Esophagus muscularis mucosa (tissue), 4 donors: ENCODE results near the gene PCDHGA7.

Source experiments
- EP300 ChIP-seq: sonication (generic); formaldehyde crosslinking; IDR thresholded peaks from one replicate; pipeline ENCODE4 v1.6.1; 2017; ENCODE audit warnings: antibody characterized with exemption
- POLR2A ChIP-seq: fragments of 450-650 bp; IDR thresholded peaks from one replicate; pipeline ENCODE4 v1.6.1; 2017; ENCODE audit warnings: antibody characterized with exemption, moderate library complexity, mild to moderate bottlenecking, low read depth
- POLR2AphosphoS5 ChIP-seq, 2 donors: sonication (generic); formaldehyde crosslinking; IDR thresholded peaks; one replicate each; pipeline ENCODE4 v1.6.1; 2017; ENCODE audit warnings: antibody characterized with exemption in 2 of 2
- TF ChIP-seq, protein P1 (sequence below), 3 experiments: fragments of 200-600 bp in 2 of 3; fragments of 450-650 bp in 1 of 3; sonication (generic) in 2 of 3; IDR thresholded peaks; one replicate each; pipeline ENCODE4 v1.5.1; 2017 to 2019; ENCODE audit warnings: antibody characterized with exemption in 3 of 3, mild to moderate bottlenecking in 2 of 3, moderate library complexity in 1 of 3

DNA sequence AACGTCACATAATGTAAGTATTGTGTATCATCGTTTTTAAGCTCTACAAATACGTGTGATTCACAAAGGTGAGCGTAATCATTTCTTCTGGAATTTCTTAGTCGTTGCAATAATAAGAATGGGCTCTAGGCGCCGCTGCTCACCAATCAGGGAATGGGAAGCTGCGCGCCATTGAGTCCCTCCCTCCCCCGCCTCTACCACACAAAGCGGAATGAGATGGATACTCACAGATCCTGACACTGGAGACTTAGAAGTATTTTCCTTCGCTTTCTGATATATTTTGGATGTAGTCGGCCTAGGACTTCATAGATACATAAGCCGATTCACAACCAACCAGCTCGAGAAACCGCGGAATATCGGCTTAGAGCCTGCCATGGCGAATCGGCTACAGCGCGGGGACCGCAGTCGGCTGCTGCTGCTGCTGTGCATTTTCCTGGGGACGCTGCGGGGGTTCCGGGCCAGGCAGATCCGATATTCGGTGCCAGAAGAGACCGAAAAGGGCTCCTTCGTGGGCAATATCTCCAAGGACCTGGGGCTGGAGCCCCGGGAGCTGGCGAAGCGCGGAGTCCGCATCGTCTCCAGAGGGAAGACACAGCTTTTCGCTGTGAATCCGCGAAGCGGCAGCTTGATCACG is 38.4 kb downstream of the PCDHGA7 start, which contains the start of gene PCDHGA11:
- TF ChIP-seq, protein P1, sequence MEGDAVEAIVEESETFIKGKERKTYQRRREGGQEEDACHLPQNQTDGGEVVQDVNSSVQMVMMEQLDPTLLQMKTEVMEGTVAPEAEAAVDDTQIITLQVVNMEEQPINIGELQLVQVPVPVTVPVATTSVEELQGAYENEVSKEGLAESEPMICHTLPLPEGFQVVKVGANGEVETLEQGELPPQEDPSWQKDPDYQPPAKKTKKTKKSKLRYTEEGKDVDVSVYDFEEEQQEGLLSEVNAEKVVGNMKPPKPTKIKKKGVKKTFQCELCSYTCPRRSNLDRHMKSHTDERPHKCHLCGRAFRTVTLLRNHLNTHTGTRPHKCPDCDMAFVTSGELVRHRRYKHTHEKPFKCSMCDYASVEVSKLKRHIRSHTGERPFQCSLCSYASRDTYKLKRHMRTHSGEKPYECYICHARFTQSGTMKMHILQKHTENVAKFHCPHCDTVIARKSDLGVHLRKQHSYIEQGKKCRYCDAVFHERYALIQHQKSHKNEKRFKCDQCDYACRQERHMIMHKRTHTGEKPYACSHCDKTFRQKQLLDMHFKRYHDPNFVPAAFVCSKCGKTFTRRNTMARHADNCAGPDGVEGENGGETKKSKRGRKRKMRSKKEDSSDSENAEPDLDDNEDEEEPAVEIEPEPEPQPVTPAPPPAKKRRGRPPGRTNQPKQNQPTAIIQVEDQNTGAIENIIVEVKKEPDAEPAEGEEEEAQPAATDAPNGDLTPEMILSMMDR (IDR thresholded peaks at IDR 0.05), result peak; percentile 24 to 35 (median 31)
- TF ChIP-seq POLR2AphosphoS5 (IDR thresholded peaks at IDR 0.05) (no peak), POLR2A (no peak), EP300 (no peak)
